Measurements from ENCODE around the gene DSN1. TPM values are rescaled to one million over a fixed set of nuclear protein-coding genes. Genes with fewer than 3 reads are reported as not detected.

The DSN1 gene
- total RNA-seq, 1 donor from 2014 or later, result 48.2 TPM

DNA sequence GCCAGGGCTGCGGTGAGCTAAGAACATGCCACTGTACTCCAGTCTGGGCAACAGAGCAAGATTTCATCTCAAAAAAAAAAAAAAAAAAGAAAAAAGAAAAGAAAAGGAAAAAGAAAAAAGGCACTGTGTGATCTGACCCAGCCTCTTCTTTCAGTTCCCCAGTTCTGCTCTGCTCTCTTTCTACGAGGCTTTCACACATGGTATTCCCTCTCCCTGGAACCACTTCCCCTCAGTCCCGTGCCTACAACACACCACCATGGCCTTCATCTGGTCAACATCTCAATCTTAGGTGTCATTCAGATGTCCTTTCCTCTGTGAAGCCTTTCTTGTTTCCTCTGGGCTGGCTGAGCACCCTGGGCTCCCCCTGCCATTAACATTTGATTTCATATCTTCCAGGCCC lies 2.3 kb upstream of the DSN1 start:
- H3K9me3 Mint-ChIP-seq, result no peaks in the 10 kb centered on the region
- no peaks in the 10 kb centered on the region for H3K36me3 Mint-ChIP-seq
- Histone ChIP-seq H3K9me3 (ENCODE audit: low read depth) (no peaks in the 10 kb centered on the region), H2AFZ (replicated peaks) (no peak overlapping the region), H3K4me2 (no peak overlapping the region), H3K4me3 (no peak overlapping the region), H3K4me1 (peaks cover 19% of the 10 kb centered on the region), H3K79me2 (ENCODE audit: low read depth) (peaks cover 20% of the 10 kb centered on the region), H3F3A (ENCODE audit: low read depth) (peaks cover 22% of the 10 kb centered on the region), H3K9ac (no peak overlapping the region), H3K36me3 (peaks cover 7% of the 10 kb centered on the region), H4K20me1 (ENCODE audit: low read depth) (no peaks in the 10 kb centered on the region), H3K27me3 (no peaks in the 10 kb centered on the region), H3K27ac (no peak overlapping the region)
- no peak for DNase-seq (ENCODE audit: low spot score)
- H3K4me3 Mint-ChIP-seq, result peak overlapping the region; percentile 14
- H3K27me3 Mint-ChIP-seq (ENCODE audit: insufficient read depth, low read depth), result peaks cover 14% of the 10 kb centered on the region
- peaks cover 17% of the 10 kb centered on the region for H3K4me1 Mint-ChIP-seq
- no peak for TF ChIP-seq CTCF (IDR thresholded peaks at IDR 0.05)
- no peak for TF ChIP-seq EZH2 (IDR thresholded peaks at IDR 0.05)
- TF ChIP-seq EZH2phosphoT487 (IDR thresholded peaks at IDR 0.05), result no peak
- peak overlapping the region; percentile 8 for H3K27ac Mint-ChIP-seq

DNA sequence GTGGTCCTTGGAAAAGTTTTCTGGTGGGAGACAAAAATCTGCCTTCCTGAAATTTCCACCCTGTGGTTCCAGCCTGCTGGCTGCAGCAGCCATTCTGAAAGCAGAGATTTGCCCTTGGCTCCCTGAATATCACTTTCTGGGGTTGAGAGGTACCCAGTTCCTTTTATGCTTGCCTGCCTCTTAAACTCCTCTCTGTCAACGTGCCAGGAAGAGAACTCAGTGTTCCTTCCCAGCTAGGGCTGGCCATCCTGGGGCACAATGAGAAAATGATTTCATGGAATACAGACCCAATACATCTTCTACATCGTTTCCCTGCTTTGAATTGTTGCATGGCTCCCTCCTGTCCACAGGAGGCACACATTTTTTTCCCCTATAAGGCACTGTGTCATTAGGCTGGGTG lies 1.6 kb upstream of the DSN1 start:
- Histone ChIP-seq H3K4me3 (no peak overlapping the region), H3K27me3 (no peaks in the 10 kb centered on the region), H3K79me2 (ENCODE audit: low read depth) (peaks cover 22% of the 10 kb centered on the region), H3K9me3 (ENCODE audit: low read depth) (no peaks in the 10 kb centered on the region), H3K36me3 (peaks cover 10% of the 10 kb centered on the region), H2AFZ (replicated peaks) (no peak overlapping the region), H3K9ac (no peak overlapping the region), H4K20me1 (ENCODE audit: low read depth) (no peaks in the 10 kb centered on the region), H3K27ac (no peak overlapping the region), H3K4me1 (peaks cover 19% of the 10 kb centered on the region), H3K4me2 (no peak overlapping the region), H3F3A (ENCODE audit: low read depth) (peaks cover 16% of the 10 kb centered on the region)
- TF ChIP-seq EZH2phosphoT487 (IDR thresholded peaks at IDR 0.05) (no peak), CTCF (IDR thresholded peaks at IDR 0.05) (no peak), EZH2 (IDR thresholded peaks at IDR 0.05) (no peak)
- Mint-ChIP-seq H3K9me3 (no peaks in the 10 kb centered on the region), H3K4me3 (no peak overlapping the region), H3K36me3 (no peaks in the 10 kb centered on the region), H3K4me1 (peaks cover 19% of the 10 kb centered on the region), H3K27me3 (ENCODE audit: insufficient read depth, low read depth) (peaks cover 14% of the 10 kb centered on the region), H3K27ac (no peak overlapping the region)
- no peak for DNase-seq (ENCODE audit: low spot score)

GRCh38 chr20:36773107-36773596 lies 411 bp downstream of the DSN1 start:
- H3K36me3 Mint-ChIP-seq, result peaks cover 2% of the 10 kb centered on the region
- Histone ChIP-seq H3K79me2 (ENCODE audit: low read depth) (peaks cover 22% of the 10 kb centered on the region), H3K9ac (peak overlapping the region; percentile 61), H4K20me1 (ENCODE audit: low read depth) (no peaks in the 10 kb centered on the region), H3K4me3 (peak overlapping the region; percentile 87), H3F3A (ENCODE audit: low read depth) (peaks cover 13% of the 10 kb centered on the region), H3K4me2 (peak overlapping the region; percentile 94), H3K27me3 (no peaks in the 10 kb centered on the region), H3K9me3 (ENCODE audit: low read depth) (no peaks in the 10 kb centered on the region), H3K27ac (no peak overlapping the region), H2AFZ (replicated peaks) (peak overlapping the region; percentile 64), H3K36me3 (peaks cover 10% of the 10 kb centered on the region), H3K4me1 (peaks cover 11% of the 10 kb centered on the region)
- peaks cover 10% of the 10 kb centered on the region for H3K27me3 Mint-ChIP-seq (ENCODE audit: insufficient read depth, low read depth)
- peak; percentile 25 for DNase-seq (ENCODE audit: low spot score)
- TF ChIP-seq CTCF (IDR thresholded peaks at IDR 0.05) (no peak), EZH2 (IDR thresholded peaks at IDR 0.05) (no peak), EZH2phosphoT487 (IDR thresholded peaks at IDR 0.05) (no peak)
- peaks cover 22% of the 10 kb centered on the region for H3K4me1 Mint-ChIP-seq
- no peaks in the 10 kb centered on the region for H3K9me3 Mint-ChIP-seq
- peak overlapping the region; percentile 91 for H3K4me3 Mint-ChIP-seq
- peak overlapping the region; percentile 66 for H3K27ac Mint-ChIP-seq
